Neural cell (in vitro differentiated cells): Measurements from ENCODE around the gene SMARCD1. TPM values are rescaled to one million over a fixed set of nuclear protein-coding genes. Genes with fewer than 3 reads are reported as not detected.

Experiments used
- H2AFZ ChIP-seq: fragments of 200-600, 300-800 bp; sonication (generic), shearing (Covaris generic); 2 replicates; pipeline ENCODE4 v1.6.0; 2014; ENCODE audit warnings: low read depth, mild to moderate bottlenecking, antibody characterized with exemption, low read length, moderate library complexity
- H3F3A ChIP-seq: fragments of 200-600 bp; shearing (Covaris generic); 2 replicates; pipeline ENCODE4 v1.6.1; 2016; ENCODE audit warnings: mild to moderate bottlenecking, moderate library complexity, mixed read lengths, antibody characterized with exemption, low read length; ENCODE audit not compliant: insufficient read depth, poor library complexity, severe bottlenecking
- H3K27ac ChIP-seq: fragments of 200-600, 300-800 bp; sonication (generic), shearing (Covaris generic); 2 replicates; pipeline ENCODE4 v1.5.1; 2014; ENCODE audit warnings: mild to moderate bottlenecking, low read length, moderate library complexity
- H3K27me3 ChIP-seq: fragments of 300-800, 200-600 bp; sonication (generic), shearing (Covaris generic); 2 replicates; pipeline ENCODE4 v1.6.0; 2014; ENCODE audit warnings: mild to moderate bottlenecking, low read depth, low read length, moderate library complexity; ENCODE audit not compliant: insufficient read depth
- H3K36me3 ChIP-seq: fragments of 300-800, 200-600 bp; sonication (generic), shearing (Covaris generic); 2 replicates; pipeline ENCODE4 v1.5.1; 2014; ENCODE audit warnings: mild to moderate bottlenecking, antibody characterized with exemption, low read length, moderate library complexity; ENCODE audit not compliant: insufficient read depth
- H3K4me2 ChIP-seq: fragments of 300-800, 200-600 bp; sonication (generic), shearing (Covaris generic); 2 replicates; pipeline ENCODE4 v1.6.0; 2014; ENCODE audit warnings: mild to moderate bottlenecking, low read length
- H3K4me3 ChIP-seq: fragments of 300-800, 200-600 bp; sonication (generic), shearing (Covaris generic); 2 replicates; pipeline ENCODE4 v1.5.1; 2014; ENCODE audit warnings: mild to moderate bottlenecking, low read length, moderate library complexity
- H3K79me2 ChIP-seq: fragments of 200-600 bp; shearing (Covaris generic); replicated peaks from 2 replicates; pipeline ENCODE4 v1.6.0; 2014; ENCODE audit warnings: mild to moderate bottlenecking, low read length, moderate library complexity; ENCODE audit not compliant: insufficient read depth
- H3K9ac ChIP-seq: fragments of 300-800, 200-600 bp; sonication (generic), shearing (Covaris generic); 2 replicates; pipeline ENCODE4 v1.6.1; 2016; ENCODE audit warnings: mild to moderate bottlenecking, low read length, mixed read lengths
- H3K9me2 ChIP-seq: fragments of 200-600 bp; shearing (Covaris generic); 2 replicates; pipeline ENCODE4 v1.6.1; 2016; ENCODE audit warnings: mild to moderate bottlenecking, low read length, mixed read lengths; ENCODE audit not compliant: insufficient read depth
- H3K9me3 ChIP-seq: fragments of 200-600, 300-800 bp; sonication (generic), shearing (Covaris generic); 2 replicates; pipeline ENCODE4 v1.6.1; 2016; ENCODE audit warnings: mild to moderate bottlenecking, mixed run types, low read length, moderate library complexity, mixed read lengths
- H4K20me1 ChIP-seq: fragments of 200-600 bp; shearing (Covaris generic); 2 replicates; pipeline ENCODE4 v1.6.1; 2016; ENCODE audit warnings: mild to moderate bottlenecking, mixed run types; ENCODE audit not compliant: insufficient read depth
- EP300 ChIP-seq: fragments of 450-650 bp; conservative IDR thresholded peaks from 2 replicates; pipeline ENCODE4 v1.6.1; 2014; ENCODE audit warnings: antibody characterized with exemption, mild to moderate bottlenecking, moderate library complexity; ENCODE audit not compliant: poor library complexity, severe bottlenecking
- EZH2 ChIP-seq: fragments of 200-600, 300-800 bp; shearing (Covaris generic), sonication (generic); IDR thresholded peaks from 2 replicates; pipeline ENCODE4 v1.6.1; 2014; ENCODE audit warnings: antibody characterized with exemption, low read length, borderline replicate concordance, mild to moderate bottlenecking; ENCODE audit not compliant: insufficient read depth, poor library complexity, severe bottlenecking
- MXI1 ChIP-seq: fragments of 450-650 bp; conservative IDR thresholded peaks from 2 replicates; pipeline ENCODE4 v1.6.1; 2014; ENCODE audit warnings: antibody characterized with exemption, mild to moderate bottlenecking; ENCODE audit not compliant: poor library complexity, severe bottlenecking
- POLR2AphosphoS5 ChIP-seq: IDR thresholded peaks from 2 replicates; pipeline ENCODE4 v1.6.1; 2012
- RAD21 ChIP-seq: fragments of 450-650 bp; conservative IDR thresholded peaks from 2 replicates; pipeline ENCODE4 v1.6.1; 2014; ENCODE audit warnings: antibody characterized with exemption, mild to moderate bottlenecking, moderate library complexity
- SMC3 ChIP-seq: fragments of 450-650 bp; conservative IDR thresholded peaks from 2 replicates; pipeline ENCODE4 v1.6.1; 2014; ENCODE audit warnings: antibody characterized with exemption, mild to moderate bottlenecking, moderate library complexity; ENCODE audit not compliant: poor library complexity
- TAF1 ChIP-seq: IDR thresholded peaks from 2 replicates; pipeline ENCODE4 v1.6.1; 2012; ENCODE audit warnings: low read depth
- polyA plus RNA-seq: library from polyadenylated mRNA; depleted of rRNA; stranded (reverse); fragments of >200 nt; gene quantifications from 2 replicates; pipeline ENCODE4 v1.2.3, GENCODE V29; 2014
- TF ChIP-seq, protein P1 (sequence below): fragments of 450-650 bp; IDR thresholded peaks from 2 replicates; pipeline ENCODE4 v1.5.1; 2014; ENCODE audit warnings: antibody characterized with exemption, mild to moderate bottlenecking, moderate library complexity; ENCODE audit not compliant: poor library complexity, severe bottlenecking
- TF ChIP-seq, protein P2 (sequence below): IDR thresholded peaks from 2 replicates; pipeline ENCODE4 v1.6.1; 2012; ENCODE audit warnings: borderline replicate concordance

The SMARCD1 gene
- polyA plus RNA-seq, 1 donor from 2014 or later = 90.9 TPM

DNA sequence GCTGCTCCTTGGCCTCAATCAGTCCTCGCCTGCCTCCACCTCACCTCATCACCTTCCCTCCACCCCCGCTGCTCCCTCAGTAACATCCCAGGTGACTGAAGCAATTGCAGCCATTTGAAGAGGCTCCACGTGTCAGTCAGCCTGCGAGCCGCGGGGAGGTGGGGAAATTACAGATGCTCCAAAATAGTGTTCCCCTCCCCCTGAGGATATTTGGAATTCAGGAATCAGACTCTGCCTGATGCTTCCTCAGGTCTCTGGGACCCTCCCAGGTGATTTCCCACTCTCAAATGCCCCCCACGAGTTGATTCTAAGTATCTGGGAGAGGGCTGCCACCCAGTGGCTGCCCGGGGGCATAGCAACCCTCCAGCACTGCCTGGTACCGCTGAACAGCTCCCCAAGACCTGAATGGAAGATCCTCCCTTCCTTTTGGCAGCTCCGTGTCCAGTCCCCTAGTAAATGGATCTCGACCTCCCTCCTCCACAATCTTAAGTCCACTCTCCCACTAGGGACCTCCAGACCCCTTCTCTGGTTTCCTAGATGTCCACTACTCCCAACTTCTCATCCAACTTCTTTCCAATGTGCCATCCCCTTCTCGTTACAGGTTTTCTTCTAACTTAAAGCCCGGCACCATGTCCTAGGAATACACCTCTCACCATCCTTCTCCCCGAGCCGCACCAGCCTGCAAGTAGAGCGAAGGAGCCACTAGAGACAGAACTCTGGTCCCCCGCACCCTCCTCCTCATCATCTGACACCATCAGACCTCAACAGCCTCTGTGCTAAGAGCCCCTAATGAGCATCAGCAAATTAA is 29.1 kb upstream of the SMARCD1 start:
- Histone ChIP-seq H4K20me1 (no peaks in the 10 kb centered on the region), H3F3A (no peaks in the 10 kb centered on the region), H3K9ac (peak overlapping the region; percentile 76), H3K27me3 (no peaks in the 10 kb centered on the region), H3K4me3 (peak overlapping the region; percentile 87), H3K9me2 (no peaks in the 10 kb centered on the region), H3K9me3 (no peaks in the 10 kb centered on the region), H3K4me2 (peak overlapping the region; percentile 98), H3K79me2 (no peaks in the 10 kb centered on the region), H2AFZ (no peak overlapping the region), H3K27ac (no peak overlapping the region), H3K36me3 (no peaks in the 10 kb centered on the region)
- no peak for TF ChIP-seq EZH2
- TF ChIP-seq, protein P1, sequence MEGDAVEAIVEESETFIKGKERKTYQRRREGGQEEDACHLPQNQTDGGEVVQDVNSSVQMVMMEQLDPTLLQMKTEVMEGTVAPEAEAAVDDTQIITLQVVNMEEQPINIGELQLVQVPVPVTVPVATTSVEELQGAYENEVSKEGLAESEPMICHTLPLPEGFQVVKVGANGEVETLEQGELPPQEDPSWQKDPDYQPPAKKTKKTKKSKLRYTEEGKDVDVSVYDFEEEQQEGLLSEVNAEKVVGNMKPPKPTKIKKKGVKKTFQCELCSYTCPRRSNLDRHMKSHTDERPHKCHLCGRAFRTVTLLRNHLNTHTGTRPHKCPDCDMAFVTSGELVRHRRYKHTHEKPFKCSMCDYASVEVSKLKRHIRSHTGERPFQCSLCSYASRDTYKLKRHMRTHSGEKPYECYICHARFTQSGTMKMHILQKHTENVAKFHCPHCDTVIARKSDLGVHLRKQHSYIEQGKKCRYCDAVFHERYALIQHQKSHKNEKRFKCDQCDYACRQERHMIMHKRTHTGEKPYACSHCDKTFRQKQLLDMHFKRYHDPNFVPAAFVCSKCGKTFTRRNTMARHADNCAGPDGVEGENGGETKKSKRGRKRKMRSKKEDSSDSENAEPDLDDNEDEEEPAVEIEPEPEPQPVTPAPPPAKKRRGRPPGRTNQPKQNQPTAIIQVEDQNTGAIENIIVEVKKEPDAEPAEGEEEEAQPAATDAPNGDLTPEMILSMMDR = peak; percentile 94
- TF ChIP-seq SMC3 = peak; percentile 93
- TF ChIP-seq POLR2AphosphoS5 = no peak
- TF ChIP-seq, protein P2, sequence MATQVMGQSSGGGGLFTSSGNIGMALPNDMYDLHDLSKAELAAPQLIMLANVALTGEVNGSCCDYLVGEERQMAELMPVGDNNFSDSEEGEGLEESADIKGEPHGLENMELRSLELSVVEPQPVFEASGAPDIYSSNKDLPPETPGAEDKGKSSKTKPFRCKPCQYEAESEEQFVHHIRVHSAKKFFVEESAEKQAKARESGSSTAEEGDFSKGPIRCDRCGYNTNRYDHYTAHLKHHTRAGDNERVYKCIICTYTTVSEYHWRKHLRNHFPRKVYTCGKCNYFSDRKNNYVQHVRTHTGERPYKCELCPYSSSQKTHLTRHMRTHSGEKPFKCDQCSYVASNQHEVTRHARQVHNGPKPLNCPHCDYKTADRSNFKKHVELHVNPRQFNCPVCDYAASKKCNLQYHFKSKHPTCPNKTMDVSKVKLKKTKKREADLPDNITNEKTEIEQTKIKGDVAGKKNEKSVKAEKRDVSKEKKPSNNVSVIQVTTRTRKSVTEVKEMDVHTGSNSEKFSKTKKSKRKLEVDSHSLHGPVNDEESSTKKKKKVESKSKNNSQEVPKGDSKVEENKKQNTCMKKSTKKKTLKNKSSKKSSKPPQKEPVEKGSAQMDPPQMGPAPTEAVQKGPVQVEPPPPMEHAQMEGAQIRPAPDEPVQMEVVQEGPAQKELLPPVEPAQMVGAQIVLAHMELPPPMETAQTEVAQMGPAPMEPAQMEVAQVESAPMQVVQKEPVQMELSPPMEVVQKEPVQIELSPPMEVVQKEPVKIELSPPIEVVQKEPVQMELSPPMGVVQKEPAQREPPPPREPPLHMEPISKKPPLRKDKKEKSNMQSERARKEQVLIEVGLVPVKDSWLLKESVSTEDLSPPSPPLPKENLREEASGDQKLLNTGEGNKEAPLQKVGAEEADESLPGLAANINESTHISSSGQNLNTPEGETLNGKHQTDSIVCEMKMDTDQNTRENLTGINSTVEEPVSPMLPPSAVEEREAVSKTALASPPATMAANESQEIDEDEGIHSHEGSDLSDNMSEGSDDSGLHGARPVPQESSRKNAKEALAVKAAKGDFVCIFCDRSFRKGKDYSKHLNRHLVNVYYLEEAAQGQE = no peak
- peak; percentile 88 for TF ChIP-seq RAD21
- peak; percentile 60 for TF ChIP-seq MXI1
- no peak for TF ChIP-seq EP300
- TF ChIP-seq TAF1 = peak; percentile 59

DNA sequence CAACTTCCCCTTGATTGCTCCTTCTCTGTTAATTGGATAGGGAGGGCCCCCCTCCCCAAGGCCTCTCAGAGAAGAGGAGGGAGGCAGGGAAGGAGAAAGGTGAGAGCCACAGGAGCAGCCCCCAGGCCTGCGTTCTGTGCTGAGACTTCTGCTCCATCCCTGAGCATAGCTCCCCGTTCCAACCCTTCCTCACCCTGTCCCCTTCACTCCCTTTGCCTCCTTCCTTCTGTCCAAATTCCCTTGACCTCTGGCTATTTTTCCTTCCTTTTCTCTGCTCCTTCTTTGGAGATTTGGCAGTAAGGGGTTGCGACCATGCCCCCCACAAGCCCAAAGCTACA is 28.5 kb upstream of the SMARCD1 start:
- H3K36me3 ChIP-seq = no peaks in the 10 kb centered on the region
- H4K20me1 ChIP-seq = no peaks in the 10 kb centered on the region
- peak overlapping the region; percentile 87 for H3K4me3 ChIP-seq
- no peaks in the 10 kb centered on the region for H3K27me3 ChIP-seq
- H3K9me2 ChIP-seq = no peaks in the 10 kb centered on the region
- TF ChIP-seq, protein P2 = no peak
- TF ChIP-seq SMC3 = no peak
- no peak for TF ChIP-seq POLR2AphosphoS5
- TF ChIP-seq, protein P1 = no peak
- TF ChIP-seq EZH2 = no peak
- no peak for TF ChIP-seq MXI1
- TF ChIP-seq RAD21 = no peak
- TF ChIP-seq TAF1 = no peak
- TF ChIP-seq EP300 = no peak
- no peaks in the 10 kb centered on the region for H3K9me3 ChIP-seq
- peak overlapping the region; percentile 57 for H2AFZ ChIP-seq
- peak overlapping the region; percentile 76 for H3K9ac ChIP-seq
- peak overlapping the region; percentile 98 for H3K4me2 ChIP-seq
- peak overlapping the region; percentile 58 for H3K27ac ChIP-seq
- H3K79me2 ChIP-seq = no peaks in the 10 kb centered on the region
- no peaks in the 10 kb centered on the region for H3F3A ChIP-seq
